Measurements from ENCODE around the gene GIPC3.

GIPC3 gene

DNA sequence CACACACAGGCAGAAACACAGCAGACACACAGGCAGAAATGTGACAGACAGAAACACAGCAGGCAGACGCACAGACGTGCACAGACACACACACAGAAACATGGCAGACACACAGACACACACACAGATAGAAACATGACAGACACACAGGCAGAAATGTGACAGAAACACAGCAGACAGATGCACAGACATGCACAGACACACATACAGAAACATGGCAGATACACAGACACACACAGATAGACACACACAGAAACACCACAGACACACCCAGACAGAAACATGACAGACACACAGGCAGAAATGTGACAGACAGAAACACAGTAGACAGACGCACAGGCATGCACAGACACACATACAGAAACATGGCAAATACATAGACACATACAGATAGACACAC, 20.1 kb downstream of the GIPC3 start:
- no peak for DNase-seq (ENCODE audit: low spot score)

DNA sequence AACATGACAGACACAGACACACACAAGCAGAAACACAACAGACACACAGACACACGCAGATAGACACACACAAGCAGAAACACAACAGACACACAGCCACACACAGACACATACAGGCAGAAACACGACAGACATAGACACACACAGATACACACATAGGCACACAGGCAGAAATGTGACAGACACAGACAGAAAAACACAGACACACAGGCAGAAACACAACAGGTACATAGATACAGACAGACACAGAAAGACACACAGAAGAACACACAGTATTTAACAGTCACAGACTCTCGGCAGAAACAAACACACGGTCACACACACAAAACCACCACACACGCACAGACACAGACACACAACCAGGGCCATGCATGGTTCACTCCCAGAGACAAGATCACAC, 20.5 kb downstream of the GIPC3 start:
- no peak for DNase-seq (ENCODE audit: low spot score)

DNA sequence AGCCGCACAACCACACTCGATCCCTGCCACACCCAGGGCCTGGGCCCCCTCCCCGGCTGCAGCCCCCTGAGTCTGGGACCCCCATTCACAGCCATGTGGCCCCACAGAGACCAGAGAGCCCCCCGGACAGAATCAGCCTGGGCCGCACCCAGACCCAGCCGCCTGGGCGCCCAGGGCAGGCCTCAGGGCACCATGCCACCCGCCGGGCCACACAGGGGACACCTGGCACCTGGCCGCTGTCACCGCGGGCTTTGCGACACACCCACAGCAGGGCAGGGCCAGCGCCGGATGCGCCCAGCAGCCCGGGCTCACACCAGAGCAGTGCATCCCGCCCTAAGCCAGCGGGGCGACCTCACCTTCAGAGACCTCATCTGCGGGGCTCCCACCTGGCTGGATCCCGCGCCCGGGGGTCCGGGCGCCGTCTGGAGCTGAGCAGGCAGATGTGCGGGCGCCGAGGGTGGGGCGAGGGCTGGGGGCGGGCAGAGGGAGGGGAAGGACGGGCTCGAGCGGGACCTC, 21.0 kb downstream of the GIPC3 start:
- peak; percentile 76 for DNase-seq (ENCODE audit: low spot score)

DNA sequence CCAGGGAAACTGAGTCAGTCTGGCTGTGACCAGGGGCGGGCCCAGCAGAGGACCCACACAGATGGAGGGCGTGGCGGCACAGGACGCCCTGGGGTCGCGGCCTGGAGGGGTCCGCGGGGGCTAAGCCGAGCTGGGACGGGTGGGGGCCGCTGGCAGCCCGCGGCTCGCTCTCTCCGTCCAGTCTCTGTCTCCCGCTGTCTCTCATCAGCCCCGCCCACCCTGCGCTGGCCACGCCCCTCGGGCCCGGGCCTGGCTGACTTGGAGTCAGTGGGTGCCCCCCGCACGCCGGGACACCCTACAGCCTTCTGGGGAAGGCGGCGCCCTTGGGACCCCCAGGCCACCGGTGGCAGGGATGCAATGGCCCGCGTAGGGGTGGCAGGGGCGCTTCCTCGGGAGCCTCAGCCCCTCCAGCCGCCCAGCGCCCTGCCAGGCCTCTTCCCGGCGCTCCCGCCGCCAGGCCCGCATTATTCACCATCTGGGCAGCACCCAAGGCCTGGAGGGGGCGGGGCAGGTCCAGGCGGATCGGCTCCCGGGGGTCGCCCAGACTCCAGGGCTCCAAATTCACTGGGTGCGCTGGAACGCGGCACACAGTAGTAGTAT, 21.5 kb downstream of the GIPC3 start, which contains the start of gene TBXA2R:
TBXA2R (minus strand) TSS at position 186 of the 600 bp plus-strand sequence. CDS start 6,241 bp downstream, outside the sequence.
- DNase-seq (ENCODE audit: low spot score) = peak; percentile 90

DNA sequence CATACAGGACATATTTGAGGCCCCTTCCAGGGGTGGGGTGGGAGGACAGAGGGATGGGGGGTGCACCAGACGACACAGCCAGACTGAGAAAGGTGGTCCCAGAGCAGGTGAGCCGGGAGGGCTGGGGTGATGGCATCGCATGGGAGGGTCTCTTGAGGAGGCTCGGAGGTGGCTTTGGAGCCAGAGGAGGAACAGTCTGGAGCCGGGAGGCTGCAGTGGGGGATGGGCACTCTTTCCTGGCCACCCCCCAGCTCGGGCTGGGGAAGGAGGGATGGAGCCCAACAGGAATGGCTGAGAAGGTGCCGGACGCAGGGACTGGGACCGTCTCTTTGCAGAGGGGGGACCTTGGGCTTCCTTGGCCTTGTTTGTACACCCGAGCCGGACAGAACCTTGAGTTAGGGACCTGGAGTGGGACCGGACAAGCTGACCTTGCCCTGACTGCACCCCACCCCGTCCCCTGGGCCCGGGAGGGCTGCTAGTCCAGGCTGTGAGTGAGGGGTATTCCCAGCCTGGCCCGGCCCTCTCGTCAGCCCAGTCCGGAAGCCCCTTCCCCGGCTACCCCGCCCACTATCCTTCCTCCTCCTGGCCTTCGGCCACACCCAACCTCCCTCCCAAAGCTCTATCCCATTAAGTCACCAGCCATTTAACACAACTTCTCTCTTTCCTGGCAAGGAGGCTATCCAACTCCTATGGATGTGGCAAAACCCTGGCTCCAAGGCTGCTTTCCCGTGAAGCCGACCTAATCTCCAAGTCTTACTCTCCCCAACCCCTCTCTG, 22.2 kb downstream of the GIPC3 start:
- peak; percentile 77 for DNase-seq (ENCODE audit: low spot score)

DNA sequence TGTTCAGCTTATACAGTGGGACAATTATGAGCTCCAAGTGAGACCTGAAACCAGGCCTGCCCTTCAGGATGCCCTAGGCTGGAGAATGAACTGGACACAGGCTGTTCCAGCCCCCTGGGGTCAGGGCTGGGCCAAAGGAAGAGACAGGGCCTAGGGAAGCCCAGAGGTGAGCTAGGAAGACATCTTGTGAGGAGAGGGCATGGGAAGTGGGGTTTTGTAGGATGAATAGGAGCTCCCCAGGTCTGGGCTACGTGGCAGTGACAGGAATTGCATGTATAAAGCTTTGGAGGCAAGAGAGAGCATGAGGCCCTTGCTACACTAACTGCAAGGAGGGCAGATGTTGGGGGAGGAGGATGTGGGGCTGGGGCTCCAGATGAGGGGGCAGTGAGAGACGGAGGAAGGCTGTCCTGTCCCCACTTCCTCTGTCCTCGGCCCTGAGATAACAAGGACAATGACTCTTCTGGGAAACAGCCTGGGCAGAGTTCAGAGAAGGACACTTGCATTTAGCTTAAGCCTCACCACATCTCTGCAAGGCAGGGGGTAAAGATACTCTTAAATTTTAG, 22.9 kb downstream of the GIPC3 start:
- no peak for DNase-seq (ENCODE audit: low spot score)

DNA sequence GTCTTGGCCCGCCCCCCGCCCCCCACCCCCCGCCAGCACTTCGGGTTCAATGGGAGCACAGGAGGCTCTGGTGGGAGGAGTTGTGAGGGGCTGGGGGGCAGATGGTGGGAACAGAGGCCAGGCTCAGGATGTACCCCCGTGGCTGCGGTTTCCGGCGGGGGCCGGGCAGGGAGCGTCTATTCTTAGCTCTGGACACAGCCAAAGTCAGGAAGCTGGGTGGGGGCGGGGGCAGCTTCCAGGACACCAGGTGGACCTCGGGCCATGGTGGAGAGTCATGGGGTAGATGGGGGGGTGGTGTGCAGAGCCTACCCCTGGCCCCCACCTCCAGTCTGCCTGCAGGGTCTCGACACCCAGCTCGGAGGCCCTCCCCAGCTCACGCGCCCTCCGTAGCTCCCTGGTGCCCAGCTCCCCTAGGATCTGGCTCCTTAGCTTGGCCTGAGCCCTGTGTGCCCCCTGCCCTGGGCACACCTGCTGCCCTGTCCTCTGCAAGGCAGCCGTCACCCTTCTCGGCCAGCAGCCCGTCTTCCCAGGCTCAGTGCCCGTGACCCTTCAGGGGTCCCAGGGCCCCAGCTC, 23.6 kb downstream of the GIPC3 start:
- no peak for DNase-seq (ENCODE audit: low spot score)

DNA sequence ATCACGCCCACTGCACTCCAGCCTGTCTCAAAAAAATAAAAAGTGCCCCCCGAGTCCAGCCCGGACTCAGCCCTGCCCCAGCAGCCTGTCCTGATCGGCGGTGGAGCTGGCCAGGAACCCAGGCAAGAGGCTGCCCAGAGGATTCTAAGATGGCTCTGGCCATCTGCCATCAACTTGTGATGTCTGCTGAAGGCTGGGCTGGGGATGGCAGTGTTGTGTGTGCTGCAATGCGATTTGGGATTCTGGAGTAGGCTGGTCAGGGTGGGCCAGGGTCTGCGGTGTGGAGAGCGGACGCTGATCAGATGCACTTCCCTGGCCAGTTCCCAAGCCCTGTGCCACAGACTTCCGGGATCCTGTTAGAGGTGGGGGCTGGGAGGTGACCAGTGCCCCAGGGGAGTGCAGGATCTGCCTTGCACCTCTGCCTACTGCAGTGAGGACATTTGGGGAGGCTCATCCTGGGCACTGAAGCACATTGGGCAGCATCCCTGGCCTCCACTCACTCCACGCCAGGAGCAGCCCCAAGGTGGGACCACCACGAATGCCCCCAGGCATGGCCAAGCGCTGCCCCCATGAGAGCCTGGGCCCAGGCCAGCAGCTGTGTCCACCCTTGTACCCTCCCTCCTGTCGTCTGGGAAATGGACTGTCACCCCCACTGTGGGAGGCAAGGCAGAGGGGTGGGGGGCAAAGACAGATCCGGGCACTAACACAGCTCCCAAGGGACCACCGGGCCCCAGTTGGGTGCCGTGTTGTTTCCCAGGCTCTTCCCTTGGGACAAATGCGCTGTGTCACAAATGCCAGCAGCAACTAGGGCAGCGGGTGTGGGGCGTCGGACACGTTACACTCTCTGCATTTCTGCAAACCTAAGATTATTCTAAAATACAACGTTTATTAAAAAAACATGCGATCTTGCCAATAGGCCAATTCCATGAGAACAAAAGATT, 24.8 kb downstream of the GIPC3 start:
- no peak for DNase-seq (ENCODE audit: low spot score)

DNA sequence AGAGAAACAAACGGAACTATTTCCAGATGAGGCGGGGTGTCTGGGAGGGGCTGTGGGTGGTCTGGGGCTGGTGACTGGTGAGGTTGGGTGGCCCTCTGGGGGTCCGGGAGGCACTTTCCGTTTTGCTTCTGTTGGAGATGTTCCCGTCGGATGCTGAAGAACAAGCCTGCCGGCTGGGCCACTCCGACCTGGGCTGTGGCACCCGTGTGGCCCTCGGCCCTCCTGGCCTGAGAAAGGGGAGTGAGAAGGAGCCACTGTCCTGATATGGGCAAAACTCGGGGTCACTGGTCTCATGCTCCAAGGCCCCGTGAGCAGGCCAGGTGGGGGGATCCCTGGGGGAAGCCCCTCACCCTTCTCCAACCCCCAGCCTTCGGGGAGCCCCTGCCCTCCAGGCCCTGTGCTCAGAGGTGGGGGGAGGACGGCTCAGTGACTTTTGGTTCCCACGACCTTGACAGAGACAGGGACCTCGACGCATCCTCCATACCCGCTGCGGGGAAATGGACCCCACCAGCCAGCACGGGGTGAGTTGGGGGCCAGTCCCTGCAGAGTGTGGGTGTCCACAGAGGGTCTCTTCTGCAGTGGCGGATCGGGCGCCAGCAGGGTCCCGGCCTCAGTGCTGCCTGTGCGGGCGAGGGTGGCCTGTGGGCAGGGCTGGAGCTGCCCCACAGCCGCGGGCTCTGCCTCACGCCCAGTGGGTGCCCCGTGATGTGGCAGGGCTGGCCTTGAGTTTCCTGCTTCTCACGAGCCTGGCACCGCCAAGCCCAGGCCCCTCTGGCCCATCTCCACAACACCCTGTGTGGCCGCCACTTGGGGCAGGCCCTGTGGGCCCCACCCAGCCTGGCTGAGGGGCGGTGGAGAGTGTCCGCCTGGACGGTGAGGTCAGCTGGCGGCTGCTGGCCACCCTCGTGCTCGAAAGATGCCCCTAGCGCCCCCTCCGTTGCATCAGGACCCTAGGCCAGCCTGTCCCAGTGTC, 25.8 kb downstream of the GIPC3 start:
- no peak for DNase-seq (ENCODE audit: low spot score)

DNA sequence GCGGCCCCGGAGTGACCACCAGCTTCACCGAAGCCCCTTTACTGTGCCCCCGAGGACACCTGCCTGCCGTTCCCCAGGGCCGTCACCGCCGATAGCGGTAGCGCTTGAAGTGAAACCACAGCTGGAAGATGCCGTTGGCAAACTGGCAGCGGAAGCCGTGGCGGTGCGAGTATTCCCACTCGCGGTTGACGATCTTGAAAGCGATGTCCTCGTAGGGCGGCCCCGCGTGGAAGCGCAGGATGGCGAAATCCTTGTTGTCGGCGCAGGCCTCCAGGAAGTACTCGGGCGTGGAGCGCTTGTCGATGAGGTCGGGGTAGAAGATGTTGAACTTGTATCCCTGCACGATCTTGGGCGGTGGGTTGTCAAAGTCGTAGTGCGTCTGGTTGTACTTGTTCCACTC, 26.6 kb downstream of the GIPC3 start:
- DNase-seq (ENCODE audit: low spot score) = no peak

DNA sequence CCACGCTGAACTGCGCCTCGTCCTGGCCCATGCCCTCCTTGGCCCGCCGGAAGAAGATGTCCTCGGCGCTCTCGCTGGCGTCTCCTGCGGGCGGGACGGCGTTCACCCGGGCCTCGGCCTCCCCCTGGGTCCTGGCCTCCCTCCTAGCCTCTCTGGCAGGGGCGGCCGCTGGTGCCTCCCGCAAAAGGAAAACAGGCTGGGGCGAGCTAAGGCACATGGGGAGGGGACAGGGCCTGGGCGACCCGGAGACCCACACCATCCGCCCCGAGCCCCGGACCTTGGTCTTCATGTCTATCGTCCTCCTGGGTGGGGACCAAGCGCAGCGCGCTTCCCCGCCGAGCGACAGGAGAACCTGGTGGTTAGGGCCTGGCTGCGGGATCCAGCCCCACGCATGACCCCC, 27.1 kb downstream of the GIPC3 start:
- DNase-seq (ENCODE audit: low spot score) = no peak

DNA sequence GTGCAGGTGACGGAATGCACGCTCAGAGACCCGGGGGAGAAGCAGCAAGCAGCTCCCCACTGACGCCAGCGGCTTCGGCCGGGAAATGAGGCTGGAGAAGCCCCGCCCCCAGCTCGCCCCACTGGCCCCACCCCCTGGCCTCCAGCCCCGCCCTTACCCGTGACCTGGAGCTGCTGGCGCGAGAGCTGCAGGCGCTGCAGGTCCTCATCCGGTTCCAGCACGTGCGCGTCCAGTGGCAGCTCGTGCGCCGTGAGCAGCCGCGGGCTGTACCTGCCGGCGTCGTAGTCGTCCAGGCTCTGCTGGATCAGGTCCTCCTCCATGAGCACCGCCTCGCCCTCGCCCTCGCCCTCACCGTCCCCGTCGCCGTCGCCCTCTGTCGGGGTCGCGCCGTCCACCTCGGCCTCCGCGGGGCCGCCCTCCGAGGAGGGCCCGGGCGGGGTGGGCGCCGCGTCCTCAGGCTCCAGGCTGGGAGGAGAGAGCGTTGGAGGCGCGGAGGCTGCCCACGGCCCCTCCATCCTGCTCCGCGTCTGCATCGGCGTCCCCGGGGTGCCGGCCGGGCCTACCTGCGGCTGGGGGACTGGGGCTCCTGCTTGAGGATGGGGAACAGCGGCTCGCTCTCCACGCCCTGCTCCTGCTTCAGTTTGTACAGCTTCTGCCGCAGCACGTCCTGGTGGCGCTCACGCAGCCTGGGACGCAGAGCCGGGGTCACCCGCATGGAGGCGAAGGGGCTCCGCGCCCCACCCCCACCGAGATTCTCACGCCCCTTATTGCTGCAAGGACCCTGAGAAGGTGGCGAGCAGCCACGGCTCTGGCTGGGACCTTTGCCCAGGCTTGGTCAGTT, 27.8 kb downstream of the GIPC3 start:
- peak; percentile 90 for DNase-seq (ENCODE audit: low spot score)

DNA sequence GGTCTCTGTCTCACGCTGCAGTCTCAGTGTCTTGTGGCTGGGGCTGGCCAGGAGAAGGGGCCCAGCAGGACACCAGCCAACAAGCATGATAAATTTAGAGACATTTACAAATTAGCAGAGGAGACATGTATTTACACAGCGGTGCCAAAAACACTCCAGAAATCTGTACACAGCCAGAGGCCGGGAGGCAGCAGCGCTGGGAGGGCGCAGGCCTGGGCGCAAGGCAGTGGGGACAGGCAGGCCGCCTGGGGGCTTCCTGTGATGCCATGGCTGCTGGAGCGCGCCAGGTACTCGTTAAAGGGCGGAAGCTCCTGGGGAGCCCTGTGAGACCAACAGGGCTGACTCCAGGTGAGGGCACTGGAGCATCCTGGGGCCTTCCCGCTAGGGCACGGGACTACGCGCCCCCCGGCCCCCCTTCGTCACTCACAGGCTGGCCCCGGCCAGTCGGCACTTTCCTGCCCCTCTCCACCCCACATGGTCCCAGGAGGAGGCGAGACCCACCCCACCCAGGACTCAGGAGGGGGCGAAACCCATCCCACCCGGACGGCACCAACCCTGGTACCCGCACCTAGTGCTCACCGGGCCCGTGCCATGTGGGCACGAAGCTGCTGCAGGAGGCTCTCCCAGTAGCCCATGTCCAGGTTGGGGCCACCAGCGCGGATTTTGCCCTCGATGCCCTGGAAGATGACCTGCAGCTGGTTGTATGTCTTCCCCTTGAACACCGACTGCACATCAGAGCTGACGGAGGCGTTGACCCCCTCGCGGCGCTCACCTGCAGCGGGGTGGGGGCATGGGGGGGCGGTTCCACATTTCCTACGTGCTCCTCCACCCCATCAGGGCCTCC, 28.8 kb downstream of the GIPC3 start:
- DNase-seq (ENCODE audit: low spot score) = no peak

DNA sequence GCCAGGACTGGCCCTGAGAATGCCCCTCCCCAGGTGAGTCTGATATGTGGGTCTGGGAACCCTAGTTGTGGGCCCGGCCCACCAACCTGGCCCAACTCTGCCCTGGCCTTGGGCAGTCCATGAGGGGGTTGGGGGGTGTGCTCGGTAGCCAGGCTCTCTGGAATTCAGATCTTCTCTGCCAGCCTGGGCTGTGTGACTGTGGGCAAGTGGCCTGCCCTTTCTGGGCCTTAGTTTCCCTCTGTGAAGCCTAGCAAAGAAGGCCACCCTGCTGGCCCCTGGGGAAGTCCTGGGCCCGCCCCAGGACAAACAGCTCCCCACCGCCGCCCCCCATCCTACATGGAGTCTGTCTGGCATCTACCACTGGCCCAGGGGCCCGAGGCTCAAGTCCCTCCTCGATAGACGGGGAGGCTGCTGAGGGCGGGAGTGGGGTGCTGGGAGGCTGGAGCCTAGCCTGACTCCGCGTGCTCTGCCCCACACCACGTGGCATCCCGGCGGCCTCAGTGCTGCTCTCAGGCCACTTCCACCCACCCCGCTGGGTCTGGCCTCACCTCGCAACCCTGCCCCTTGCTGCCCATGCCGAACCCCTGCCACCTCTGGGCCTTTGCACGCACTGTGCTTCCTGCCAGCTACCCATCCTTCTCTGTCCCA, 29.7 kb downstream of the GIPC3 start:
- no peak for DNase-seq (ENCODE audit: low spot score)

DNA sequence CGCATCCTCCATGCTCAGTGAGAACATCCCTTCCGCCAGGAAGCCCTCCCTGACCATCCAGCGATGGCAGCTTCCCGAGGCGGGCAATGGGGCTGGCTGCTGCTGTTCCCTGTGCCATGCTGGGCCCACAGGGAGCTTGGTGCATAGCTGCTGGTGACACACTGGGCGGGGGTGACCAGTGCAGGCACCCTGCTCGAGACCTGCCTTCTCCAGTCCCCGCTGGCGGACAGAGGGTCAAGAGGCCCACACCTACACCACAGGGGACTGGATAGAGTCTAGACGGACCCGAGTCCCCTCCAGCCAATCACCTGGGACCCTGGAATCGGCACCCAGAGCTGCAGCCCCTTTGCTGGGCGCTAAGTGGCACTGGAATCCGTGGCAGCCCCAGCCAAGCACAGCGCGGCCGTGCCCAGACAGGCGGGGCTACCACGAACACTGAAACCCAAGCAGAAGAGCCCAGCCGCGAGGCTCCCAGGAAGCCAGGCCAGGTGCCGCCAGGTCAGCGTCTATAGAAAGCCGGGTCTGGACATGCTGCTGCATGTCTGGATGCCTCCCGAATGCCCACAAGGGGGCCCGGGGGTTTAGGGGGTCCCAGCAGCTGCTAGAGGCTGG, 30.4 kb downstream of the GIPC3 start:
- DNase-seq (ENCODE audit: low spot score) = no peak

DNA sequence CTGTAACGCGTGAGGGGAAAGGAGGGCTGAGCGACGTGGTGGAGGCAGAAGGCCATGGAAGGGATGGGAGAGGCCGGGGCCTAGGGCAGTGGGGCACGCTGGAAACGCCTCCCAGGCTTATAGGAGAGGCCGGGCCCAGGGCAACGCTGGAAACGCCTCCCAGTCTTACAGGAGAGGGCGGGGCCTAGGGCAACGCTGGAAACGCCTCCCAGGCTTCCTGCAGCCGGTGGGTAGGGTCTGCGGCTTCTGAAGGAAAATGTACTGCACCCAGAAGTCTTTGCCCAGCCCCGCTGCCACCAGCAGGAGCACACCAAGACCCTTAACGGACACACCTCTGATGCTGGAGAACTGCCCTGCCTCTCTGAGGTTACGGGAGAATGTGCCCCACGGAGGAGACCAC, 32.2 kb downstream of the GIPC3 start:
- no peak for DNase-seq (ENCODE audit: low spot score)

DNA sequence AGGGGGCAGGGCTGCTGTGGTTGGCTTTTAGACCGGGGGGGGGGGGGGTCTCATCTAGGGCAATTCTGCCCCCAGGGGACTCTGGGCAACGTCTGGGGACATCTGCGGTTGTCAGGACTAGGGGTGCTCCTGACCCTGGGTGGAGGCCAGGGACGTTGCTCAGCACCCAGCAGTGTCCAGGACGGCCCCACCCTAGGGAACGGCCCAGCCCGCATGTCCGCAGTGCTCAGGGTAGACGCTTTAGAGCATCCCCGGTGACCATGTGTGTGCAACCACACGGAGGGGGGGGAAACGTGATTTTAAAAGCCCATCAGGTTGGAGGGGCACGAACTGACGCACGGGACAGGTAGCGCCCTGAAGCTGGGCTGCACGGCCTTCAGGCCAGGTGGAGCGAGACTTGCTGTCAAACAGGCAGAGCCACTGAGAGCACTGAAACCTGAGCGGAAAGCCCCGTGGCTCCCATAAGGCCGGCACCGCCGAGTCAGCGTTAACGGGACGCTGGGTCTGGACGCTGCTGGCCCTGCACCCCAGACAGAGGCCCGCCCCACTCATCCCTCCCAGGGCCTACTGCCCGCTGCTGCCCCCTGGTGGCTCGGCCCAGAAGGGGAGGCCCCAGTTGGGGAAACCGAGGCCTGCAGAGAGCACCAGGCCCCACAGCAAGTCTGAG, 33.0 kb downstream of the GIPC3 start:
- DNase-seq (ENCODE audit: low spot score) = peak; percentile 97
